Uterus (tissue), 4 donors: ENCODE results near the gene NUTF2. TPM values are rescaled to one million over a fixed set of nuclear protein-coding genes. Genes with fewer than 3 reads are reported as not detected.

Experiments used
- DNase-seq, 2 donors: peaks; one replicate each; pipeline ENCODE4 v3.0.0-alpha.2; 2019 to 2020
- H3K27ac ChIP-seq, 2 donors: fragments of 200-600 bp; sonication (generic); 1 replicate in 1 of 2; 2 replicates in 1 of 2; pipeline ENCODE4 v1.5.1; 2016 to 2018
- H3K27me3 ChIP-seq, 2 donors: fragments of 200-600 bp; sonication (generic); one replicate each; pipeline ENCODE4 v1.5.1; 2018 to 2019; ENCODE audit warnings: control low read depth in 1 of 2
- H3K36me3 ChIP-seq, 2 donors: fragments of 200-600 bp; sonication (generic); one replicate each; pipeline ENCODE4 v1.5.1; 2019; ENCODE audit warnings: control low read depth in 1 of 2
- H3K4me1 ChIP-seq, 2 donors: fragments of 200-600 bp; sonication (generic); one replicate each; pipeline ENCODE4 v1.5.1; 2018 to 2019; ENCODE audit warnings: control low read depth in 1 of 2
- H3K4me3 ChIP-seq, 2 donors: fragments of 200-600 bp; sonication (generic); 1 replicate in 1 of 2; 2 replicates in 1 of 2; pipeline ENCODE4 v1.5.1; 2018 to 2019; ENCODE audit warnings: mild to moderate bottlenecking in 1 of 2
- H3K9me3 ChIP-seq, 2 donors: fragments of 200-600 bp; sonication (generic); one replicate each; pipeline ENCODE4 v1.5.1; 2019; ENCODE audit warnings: control low read depth in 1 of 2
- POLR2A ChIP-seq, 2 donors: fragments of 450-650 bp; IDR thresholded peaks; one replicate each; pipeline ENCODE4 v1.6.1; 2016; ENCODE audit warnings: antibody characterized with exemption in 2 of 2, mild to moderate bottlenecking in 1 of 2, moderate library complexity in 1 of 2
- intact Hi-C: fragments of 100-400 bp; cut with DNase I; formaldehyde crosslinking; loops from one replicate; pipeline ENCODE4 v1.15.1; 2023; ENCODE audit warnings: low total_unique reads
- total RNA-seq, 4 donors: library from RNA; depleted of rRNA in 3 of 4; stranded (reverse); fragments of >200 nt in 3 of 4; gene quantifications; one replicate each; pipeline versions ENCODE4 v1.1.0 to v1.2.4, GENCODE V29; 2014 to 2023
- TF ChIP-seq, protein P1 (sequence below), 4 experiments: fragments of 200-600 bp in 2 of 4; fragments of 450-650 bp in 2 of 4; sonication (generic) in 2 of 4; IDR thresholded peaks; one replicate each; pipeline ENCODE4 v1.5.1; 2016 to 2019; ENCODE audit warnings: antibody characterized with exemption in 4 of 4, mild to moderate bottlenecking in 2 of 4, moderate library complexity in 1 of 4
- donor health status: DM: yes; HTN: yes; CAD: no.

NUTF2 gene
- total RNA-seq: 10 to 100 TPM; 43.8 to 76.1 (median 65.4) TPM

DNA sequence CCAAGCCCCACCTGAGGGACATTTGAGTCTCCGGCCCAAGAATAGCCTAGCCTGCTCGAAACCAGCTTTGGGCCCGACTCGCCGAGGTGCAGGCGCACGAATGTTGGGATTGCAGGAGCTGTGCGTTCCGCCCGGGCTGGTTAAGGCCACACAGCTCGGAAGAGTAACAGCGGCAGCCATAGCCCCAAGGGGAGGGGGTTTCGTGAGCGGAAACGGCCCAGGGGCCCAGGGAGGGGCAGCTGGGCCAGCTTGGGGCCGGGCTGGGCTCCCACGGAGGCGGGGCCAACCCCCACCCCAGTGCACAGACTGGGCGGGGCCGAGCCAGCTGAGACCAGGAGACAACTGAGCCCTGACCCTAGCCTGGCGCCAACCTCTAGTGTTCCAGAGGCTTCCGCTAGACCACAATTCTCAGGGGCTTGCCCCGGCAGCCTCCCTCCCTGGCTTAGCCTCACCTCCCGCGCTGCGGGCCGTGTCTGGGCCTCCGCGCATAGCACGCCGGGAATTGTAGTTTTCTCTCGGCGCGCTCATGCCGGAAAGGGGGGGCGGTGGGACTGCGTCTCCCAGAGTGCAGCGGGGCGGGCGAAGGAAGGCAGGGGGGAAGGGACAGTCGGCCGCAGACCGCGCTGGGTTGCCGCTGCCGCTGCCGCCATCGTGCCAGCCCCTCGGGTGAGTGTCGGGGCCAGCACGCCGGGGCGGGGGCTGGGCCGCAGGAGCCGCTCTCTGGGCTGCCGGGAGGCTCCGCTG is at the start of gene NUTF2:
Gene NUTF2 (plus strand): TSS at position 614 of the 744 bp plus-strand sequence. CDS start 18,198 bp downstream, outside the sequence.
- peak within 1 kb of the TSS; percentile 94 to 99 for H3K27ac ChIP-seq
- H3K4me1 ChIP-seq: peaks cover 9 to 28% of the 10 kb centered on the region in 2 donors
- no peaks in the 10 kb centered on the region for H3K9me3 ChIP-seq
- intact Hi-C loops: no loop called here
- H3K36me3 ChIP-seq: no peaks in the 10 kb centered on the region
- H3K27me3 ChIP-seq: no peaks in the 10 kb centered on the region
- H3K4me3 ChIP-seq: peak within 1 kb of the TSS; percentile 84 to 97
- peak; percentile 42 to 80 for TF ChIP-seq POLR2A (IDR thresholded peaks at IDR 0.05)
- TF ChIP-seq, protein P1, sequence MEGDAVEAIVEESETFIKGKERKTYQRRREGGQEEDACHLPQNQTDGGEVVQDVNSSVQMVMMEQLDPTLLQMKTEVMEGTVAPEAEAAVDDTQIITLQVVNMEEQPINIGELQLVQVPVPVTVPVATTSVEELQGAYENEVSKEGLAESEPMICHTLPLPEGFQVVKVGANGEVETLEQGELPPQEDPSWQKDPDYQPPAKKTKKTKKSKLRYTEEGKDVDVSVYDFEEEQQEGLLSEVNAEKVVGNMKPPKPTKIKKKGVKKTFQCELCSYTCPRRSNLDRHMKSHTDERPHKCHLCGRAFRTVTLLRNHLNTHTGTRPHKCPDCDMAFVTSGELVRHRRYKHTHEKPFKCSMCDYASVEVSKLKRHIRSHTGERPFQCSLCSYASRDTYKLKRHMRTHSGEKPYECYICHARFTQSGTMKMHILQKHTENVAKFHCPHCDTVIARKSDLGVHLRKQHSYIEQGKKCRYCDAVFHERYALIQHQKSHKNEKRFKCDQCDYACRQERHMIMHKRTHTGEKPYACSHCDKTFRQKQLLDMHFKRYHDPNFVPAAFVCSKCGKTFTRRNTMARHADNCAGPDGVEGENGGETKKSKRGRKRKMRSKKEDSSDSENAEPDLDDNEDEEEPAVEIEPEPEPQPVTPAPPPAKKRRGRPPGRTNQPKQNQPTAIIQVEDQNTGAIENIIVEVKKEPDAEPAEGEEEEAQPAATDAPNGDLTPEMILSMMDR (IDR thresholded peaks at IDR 0.05): peak in 3 of 4 experiments; percentile 2 to 36 (median 4)
- peak; percentile 95 to 96 for DNase-seq

DNA sequence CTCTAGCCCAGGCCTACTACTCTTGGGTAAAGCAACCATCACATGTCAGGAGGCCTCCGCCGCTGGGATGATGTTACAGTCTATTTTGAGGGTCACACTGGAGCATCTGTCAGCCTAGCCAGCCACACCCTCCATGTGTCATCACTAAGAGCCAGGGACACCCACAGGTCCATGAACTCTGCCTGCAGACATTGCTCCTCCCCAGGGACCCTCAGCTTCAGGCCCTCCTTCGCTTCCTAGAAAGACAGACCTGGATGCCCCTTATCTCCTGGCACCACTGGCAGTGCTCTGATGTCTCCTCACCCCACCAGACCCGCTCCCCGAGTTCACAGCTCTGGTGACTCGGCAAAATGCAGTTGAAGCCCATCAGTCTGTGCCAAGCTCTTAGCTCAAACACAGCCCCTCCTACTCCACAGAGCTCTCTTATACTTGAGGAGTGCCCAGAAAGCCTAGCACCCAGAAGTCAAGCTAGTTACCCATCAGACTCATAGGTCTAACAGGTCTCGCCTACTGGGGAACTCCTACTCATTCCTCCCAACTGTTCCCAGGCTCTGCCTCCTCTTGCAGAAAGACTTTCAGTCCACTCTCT is 46.3 kb upstream of the NUTF2 start:
- H3K27me3 ChIP-seq: no peaks in the 10 kb centered on the region
- H3K4me3 ChIP-seq: no peak overlapping the region
- H3K27ac ChIP-seq: no peak overlapping the region
- H3K36me3 ChIP-seq: no peaks in the 10 kb centered on the region
- H3K4me1 ChIP-seq: no peaks in the 10 kb centered on the region
- no peaks in the 10 kb centered on the region for H3K9me3 ChIP-seq
- TF ChIP-seq POLR2A (IDR thresholded peaks at IDR 0.05): no peak
- TF ChIP-seq, protein P1 (IDR thresholded peaks at IDR 0.05): no peak
- intact Hi-C loops: no loop called here
- DNase-seq: no peak

DNA sequence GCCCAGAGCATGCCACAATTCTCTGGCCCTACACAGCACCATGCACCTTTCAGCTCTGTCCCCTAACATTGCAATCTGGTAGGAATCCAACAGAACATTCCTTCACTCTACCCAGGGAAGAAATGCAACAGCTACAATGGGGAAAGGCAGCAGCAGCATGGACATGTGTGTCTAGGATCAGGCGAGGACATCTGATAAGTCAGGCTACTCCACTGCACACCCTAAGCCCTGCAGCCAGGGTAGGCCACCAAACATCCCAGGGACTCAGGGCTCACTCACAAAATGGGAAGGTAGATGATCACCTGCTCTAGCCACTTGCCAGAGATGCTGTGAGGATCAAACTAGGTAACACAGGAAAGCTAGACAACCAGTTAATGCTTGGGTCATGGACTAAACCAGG is 45.5 kb upstream of the NUTF2 start:
- no peaks in the 10 kb centered on the region for H3K9me3 ChIP-seq
- H3K36me3 ChIP-seq: no peaks in the 10 kb centered on the region
- no peaks in the 10 kb centered on the region for H3K27me3 ChIP-seq
- no peak overlapping the region for H3K4me3 ChIP-seq
- no peak overlapping the region for H3K27ac ChIP-seq
- TF ChIP-seq POLR2A (IDR thresholded peaks at IDR 0.05): no peak
- TF ChIP-seq, protein P1 (IDR thresholded peaks at IDR 0.05): no peak
- H3K4me1 ChIP-seq: no peaks in the 10 kb centered on the region
- intact Hi-C loops: no loop called here
- DNase-seq: no peak

DNA sequence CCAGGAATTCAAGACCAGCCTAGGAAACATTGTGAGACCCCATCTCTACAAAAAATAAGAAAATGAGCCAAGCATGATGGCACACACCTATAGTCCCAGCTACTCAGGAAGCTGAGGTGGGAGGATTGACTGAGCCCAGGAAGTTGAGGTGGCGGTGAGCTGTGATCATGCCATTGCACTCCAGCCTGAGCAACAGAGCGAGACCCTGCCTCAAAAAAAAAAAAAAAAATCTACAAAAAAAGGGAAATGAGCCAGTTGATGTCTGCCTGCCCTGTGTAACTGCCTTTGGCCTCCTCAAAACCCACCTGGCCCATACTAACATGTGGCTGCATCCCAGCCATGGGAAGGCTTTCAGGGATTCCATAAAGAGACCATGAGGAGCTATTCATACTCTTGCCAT is 44.9 kb upstream of the NUTF2 start:
- H3K27ac ChIP-seq: no peak overlapping the region
- no peaks in the 10 kb centered on the region for H3K9me3 ChIP-seq
- no peaks in the 10 kb centered on the region for H3K4me1 ChIP-seq
- no peaks in the 10 kb centered on the region for H3K27me3 ChIP-seq
- H3K4me3 ChIP-seq: no peak overlapping the region
- no peak for TF ChIP-seq POLR2A (IDR thresholded peaks at IDR 0.05)
- TF ChIP-seq, protein P1 (IDR thresholded peaks at IDR 0.05): no peak
- no peak for DNase-seq
- intact Hi-C loops: no loop called here
- H3K36me3 ChIP-seq: no peaks in the 10 kb centered on the region

DNA sequence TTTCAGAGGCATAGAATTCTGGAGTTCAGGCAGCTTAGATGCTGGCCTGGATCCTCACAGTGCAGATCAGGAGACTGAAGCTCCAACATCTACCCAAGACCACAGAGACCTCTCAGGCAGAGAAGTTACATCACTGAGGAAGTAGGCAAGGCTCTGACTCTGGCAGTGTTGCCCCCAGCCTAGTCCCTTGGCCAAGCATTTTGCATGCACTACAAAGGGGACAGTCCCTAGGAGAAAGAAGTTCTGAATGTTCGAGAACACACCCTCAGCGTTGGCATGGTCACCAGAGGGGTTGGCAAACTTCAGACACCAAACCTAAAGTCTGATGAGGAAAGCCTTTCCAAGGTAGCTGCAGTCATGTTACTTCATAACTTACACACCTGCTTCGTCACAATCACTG is 42.8 kb upstream of the NUTF2 start:
- TF ChIP-seq, protein P1 (IDR thresholded peaks at IDR 0.05): no peak
- no peak for TF ChIP-seq POLR2A (IDR thresholded peaks at IDR 0.05)

More for the DNA sequence above, 42.8 kb upstream of the NUTF2 start:
- no peaks in the 10 kb centered on the region for H3K9me3 ChIP-seq
- intact Hi-C loops: no loop called here
- no peak for DNase-seq
- no peaks in the 10 kb centered on the region for H3K36me3 ChIP-seq
- no peaks in the 10 kb centered on the region for H3K4me1 ChIP-seq
- no peaks in the 10 kb centered on the region for H3K27me3 ChIP-seq
- H3K4me3 ChIP-seq: no peak overlapping the region
- no peak overlapping the region for H3K27ac ChIP-seq
